ENCODE results near the gene ACRBP.

DNA sequence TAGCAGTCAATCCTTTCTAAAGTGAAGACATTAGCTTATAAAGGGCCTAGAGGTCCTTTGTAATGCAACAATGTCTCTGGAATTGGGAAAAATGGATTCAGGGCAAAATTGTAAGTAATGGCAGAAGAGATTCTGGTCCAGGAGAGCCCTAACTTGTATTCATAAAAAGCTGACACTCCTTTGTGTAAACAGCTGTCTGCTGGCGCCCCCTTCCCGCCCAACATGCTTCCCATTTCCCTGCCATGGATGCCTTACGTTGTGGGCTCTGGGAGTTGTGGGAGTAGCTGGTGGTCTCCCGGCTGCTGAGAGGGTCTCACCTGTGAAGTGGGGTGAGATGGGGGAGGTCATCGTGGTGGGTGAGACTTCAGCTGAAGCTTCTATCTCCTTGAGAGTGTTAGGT lies 2.3 kb downstream of the ACRBP start:
- TF ChIP-seq POLR2A (IDR thresholded peaks at IDR 0.05; ENCODE audit: low read depth, low read length): no peak
- TF ChIP-seq POLR2AphosphoS5 (IDR thresholded peaks at IDR 0.05; ENCODE audit: low read depth, low read length): no peak
- no peak for TF ChIP-seq TAF1 (IDR thresholded peaks at IDR 0.05; ENCODE audit: low read depth, low read length)
- TF ChIP-seq POU2F2 (IDR thresholded peaks at IDR 0.05; ENCODE audit: low read depth, low read length): no peak
- no peak for TF ChIP-seq PAX5 (IDR thresholded peaks at IDR 0.05; ENCODE audit: insufficient read depth, low read length, severe bottlenecking)
